H9 (cell line): ENCODE data around the gene TAF1C. TPM values are rescaled to one million over a fixed set of nuclear protein-coding genes. Genes with fewer than 3 reads are reported as not detected.
A peak's percentile ranks its signal among the peaks of the same experiment; 100 is the strongest.

Experiments used
- DNase-seq: peaks from one replicate; pipeline ENCODE4 v3.0.0-alpha.2; 2017
- H2AFZ ChIP-seq: one replicate; pipeline ENCODE4 v1.6.1; 2013; ENCODE audit warnings: mild to moderate bottlenecking, low read length, control low read depth, moderate library complexity
- H2AK5ac ChIP-seq: 2 replicates; pipeline ENCODE4 v1.6.1; 2013; ENCODE audit warnings: low read length, control low read depth, mixed read lengths; ENCODE audit not compliant: insufficient read length
- H2BK120ac ChIP-seq: one replicate; pipeline ENCODE4 v1.6.1; 2013; ENCODE audit warnings: low read depth, mild to moderate bottlenecking, low read length, control low read depth, inconsistent platforms; ENCODE audit not compliant: poor library complexity, severe bottlenecking
- H2BK12ac ChIP-seq: 2 replicates; pipeline ENCODE4 v1.6.1; 2013; ENCODE audit warnings: low read length, control low read depth, mixed read lengths, low read depth; ENCODE audit not compliant: insufficient read length
- H2BK15ac ChIP-seq: 2 replicates; pipeline ENCODE4 v1.6.1; 2013; ENCODE audit warnings: low read depth, low read length, control low read depth
- H2BK20ac ChIP-seq: one replicate; pipeline ENCODE4 v1.6.1; 2013; ENCODE audit warnings: low read depth, mild to moderate bottlenecking, low read length, control low read depth, inconsistent platforms; ENCODE audit not compliant: poor library complexity, severe bottlenecking
- H2BK5ac ChIP-seq: 2 replicates; pipeline ENCODE4 v1.6.1; 2013; ENCODE audit warnings: low read length, control low read depth, mixed read lengths; ENCODE audit not compliant: insufficient read length
- H3K14ac ChIP-seq: 2 replicates; pipeline ENCODE4 v1.6.1; 2013; ENCODE audit warnings: low read length, control low read depth; ENCODE audit not compliant: insufficient read depth
- H3K18ac ChIP-seq: 2 replicates; pipeline ENCODE4 v1.6.1; 2013; ENCODE audit warnings: low read depth, mild to moderate bottlenecking, mixed read lengths, low read length, control low read depth; ENCODE audit not compliant: insufficient read length
- H3K23ac ChIP-seq: 2 replicates; pipeline ENCODE4 v1.6.1; 2013; ENCODE audit warnings: low read length, control low read depth, mixed read lengths, low read depth; ENCODE audit not compliant: insufficient read length
- H3K23me2 ChIP-seq: 2 replicates; pipeline ENCODE4 v1.6.1; 2013; ENCODE audit warnings: low read depth, mild to moderate bottlenecking, mixed read lengths, low read length, control low read depth; ENCODE audit not compliant: insufficient read length, poor library complexity, severe bottlenecking
- H3K27ac ChIP-seq: 2 replicates; pipeline ENCODE4 v1.5.1; 2013; ENCODE audit warnings: low read length, control low read depth, mixed read lengths, low read depth; ENCODE audit not compliant: insufficient read length
- H3K27me3 ChIP-seq: 2 replicates; pipeline ENCODE4 v1.6.1; 2013; ENCODE audit warnings: low read length, control low read depth, inconsistent platforms; ENCODE audit not compliant: insufficient read depth
- H3K4ac ChIP-seq: 2 replicates; pipeline ENCODE4 v1.6.1; 2013; ENCODE audit warnings: low read depth, mild to moderate bottlenecking, control low read depth, inconsistent platforms, low read length, moderate library complexity
- H3K4me1 ChIP-seq: 2 replicates; pipeline ENCODE4 v1.6.1; 2013; ENCODE audit warnings: low read length, control low read depth, inconsistent platforms; ENCODE audit not compliant: insufficient read depth
- H3K4me2 ChIP-seq: 2 replicates; pipeline ENCODE4 v1.6.1; 2013; ENCODE audit warnings: low read length, control low read depth, mixed read lengths; ENCODE audit not compliant: insufficient read length, insufficient read depth
- H3K56ac ChIP-seq: 2 replicates; pipeline ENCODE4 v1.6.1; 2013; ENCODE audit warnings: low read depth, mild to moderate bottlenecking, mixed read lengths, low read length, control low read depth; ENCODE audit not compliant: insufficient read length
- H3K79me1 ChIP-seq: 2 replicates; pipeline ENCODE4 v1.6.1; 2013; ENCODE audit warnings: low read depth, mild to moderate bottlenecking, moderate library complexity, low read length, control low read depth, inconsistent platforms; ENCODE audit not compliant: insufficient read depth, poor library complexity, severe bottlenecking
- H3K79me2 ChIP-seq: 2 replicates; pipeline ENCODE4 v1.6.1; 2013; ENCODE audit warnings: low read length, control low read depth, inconsistent platforms; ENCODE audit not compliant: insufficient read depth
- H3K9ac ChIP-seq: 2 replicates; pipeline ENCODE4 v1.6.1; 2013; ENCODE audit warnings: low read length, control low read depth, mixed read lengths; ENCODE audit not compliant: insufficient read length; ENCODE audit errors: extremely low read depth
- H3K9me3 ChIP-seq: one replicate; pipeline ENCODE4 v1.6.1; 2013; ENCODE audit warnings: low read depth, low read length, inconsistent platforms; ENCODE audit not compliant: control insufficient read depth
- H3T11ph ChIP-seq: one replicate; pipeline ENCODE4 v1.6.1; 2013; ENCODE audit warnings: mild to moderate bottlenecking, low read length, control low read depth, inconsistent platforms
- H4K20me1 ChIP-seq: one replicate; pipeline ENCODE4 v1.6.1; 2013; ENCODE audit not compliant: control insufficient read depth, insufficient read length, insufficient read depth
- H4K5ac ChIP-seq: 2 replicates; pipeline ENCODE4 v1.6.1; 2013; ENCODE audit warnings: low read depth, mild to moderate bottlenecking, mixed read lengths, low read length, control low read depth; ENCODE audit not compliant: insufficient read length
- H4K8ac ChIP-seq: replicated peaks from 2 replicates; pipeline ENCODE4 v1.6.1; 2013; ENCODE audit warnings: low read length, control low read depth, mixed read lengths, low read depth; ENCODE audit not compliant: insufficient read length
- H4K91ac ChIP-seq: 2 replicates; pipeline ENCODE4 v1.6.1; 2013; ENCODE audit warnings: low read depth, mild to moderate bottlenecking, moderate library complexity, mixed read lengths, low read length, control low read depth; ENCODE audit not compliant: insufficient read length
- H3K27ac Mint-ChIP-seq, 3 experiments: 2 replicates in 2 of 3; 3 replicates in 1 of 3; pipeline ENCODE4 v1.8.0; 2020 to 2021; ENCODE audit warnings: mixed read lengths in 3 of 3, mild to moderate bottlenecking in 1 of 3, moderate library complexity in 1 of 3
- H3K27me3 Mint-ChIP-seq: 2 replicates; pipeline ENCODE4 v1.8.0; 2021; ENCODE audit warnings: low read depth, mild to moderate bottlenecking, moderate library complexity, mixed read lengths
- H3K36me3 Mint-ChIP-seq, 3 experiments: 2 replicates in 2 of 3; 3 replicates in 1 of 3; pipeline ENCODE4 v1.8.0; 2020 to 2021; ENCODE audit warnings: low read depth in 3 of 3, mixed read lengths in 3 of 3; ENCODE audit not compliant: insufficient read depth in 1 of 3
- H3K4me1 Mint-ChIP-seq, 2 experiments: 2 replicates each; pipeline ENCODE4 v1.8.0; 2020; ENCODE audit warnings: mixed read lengths in 2 of 2
- H3K4me3 Mint-ChIP-seq, 2 experiments: 2 replicates in 1 of 2; 3 replicates in 1 of 2; pipeline ENCODE4 v1.8.0; 2020 to 2021; ENCODE audit warnings: mild to moderate bottlenecking in 2 of 2, mixed read lengths in 2 of 2, moderate library complexity in 1 of 2
- H3K9me3 Mint-ChIP-seq, 2 experiments: 2 replicates in 1 of 2; 3 replicates in 1 of 2; pipeline ENCODE4 v1.8.0; 2020; ENCODE audit warnings: mild to moderate bottlenecking in 2 of 2, mixed read lengths in 2 of 2, moderate library complexity in 1 of 2
- whole genome bisulfite sequencing: extraction: QIAGEN DNeasy Blood & Tissue Kit; methylation state at CpG from one replicate; pipeline ENCODE4 v1.1.7; 2013; ENCODE audit warnings: missing lambda C conversion rate, low lambda C conversion rate, mixed read lengths; ENCODE audit not compliant: insufficient read length; ENCODE audit errors: extremely low coverage; 5-methylcytosine and 5-hydroxymethylcytosine counted together
- total RNA-seq: library from RNA; stranded (reverse); gene quantifications from 2 replicates; pipeline ENCODE4 v1.2.1, GENCODE V29; 2021
- TF ChIP-seq, protein P1 (sequence below): fragments of 200-600 bp; sonication (generic); conservative IDR thresholded peaks from 3 replicates; pipeline ENCODE4 v1.8.0; 2021; ENCODE audit warnings: antibody characterized with exemption, mild to moderate bottlenecking

Gene TAF1C
- total RNA-seq, 1 experiment from 2014 or later = 78.6 TPM

DNA sequence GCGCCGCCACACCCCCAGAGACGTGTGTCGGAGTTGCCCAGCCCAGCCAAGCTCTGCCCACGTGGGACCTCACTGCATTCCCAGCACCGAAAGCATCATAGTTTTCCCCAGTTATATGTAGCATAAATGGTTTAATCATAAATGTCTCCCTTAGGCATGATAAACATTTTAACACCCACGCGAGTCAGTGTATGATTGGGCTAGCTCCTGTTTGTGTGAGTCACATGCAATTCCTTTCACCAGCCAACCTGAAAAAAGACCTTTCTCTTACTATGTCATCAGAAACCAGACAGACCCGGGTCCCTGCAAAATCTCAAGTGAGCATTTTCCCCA is 9.2 kb downstream of the TAF1C start:
- H3K79me2 ChIP-seq = no peaks in the 10 kb centered on the region
- no peak overlapping the region for H3K4ac ChIP-seq
- Mint-ChIP-seq H3K27ac (0 out of 7 replicates have a peak overlapping the region, but pooled peaks of 1 of the 3 experiments have one; percentile 6), H3K4me1 (peaks cover 4 to 5% of the 10 kb centered on the region in 2 experiments), H3K9me3 (no peaks in the 10 kb centered on the region), H3K27me3 (peaks cover 5% of the 10 kb centered on the region; the same call in 1 of the 2 replicates), H3K4me3 (no peak overlapping the region), H3K36me3 (peaks cover 5 to 39% (median 33%) of the 10 kb centered on the region in 3 experiments; a peak in 6 of 7 replicates)
- H2AFZ ChIP-seq = no peak overlapping the region
- no peak overlapping the region for H3K18ac ChIP-seq
- no peaks in the 10 kb centered on the region for H4K20me1 ChIP-seq
- no peak overlapping the region for H2AK5ac ChIP-seq
- no peaks in the 10 kb centered on the region for H3K9me3 ChIP-seq
- no peak overlapping the region for H3K27ac ChIP-seq
- no CpG with 5 or more reads among the region's 9 CpGs for WGBS
- no peak overlapping the region for H3K14ac ChIP-seq
- no peaks in the 10 kb centered on the region for H3K79me1 ChIP-seq
- TF ChIP-seq, protein P1, sequence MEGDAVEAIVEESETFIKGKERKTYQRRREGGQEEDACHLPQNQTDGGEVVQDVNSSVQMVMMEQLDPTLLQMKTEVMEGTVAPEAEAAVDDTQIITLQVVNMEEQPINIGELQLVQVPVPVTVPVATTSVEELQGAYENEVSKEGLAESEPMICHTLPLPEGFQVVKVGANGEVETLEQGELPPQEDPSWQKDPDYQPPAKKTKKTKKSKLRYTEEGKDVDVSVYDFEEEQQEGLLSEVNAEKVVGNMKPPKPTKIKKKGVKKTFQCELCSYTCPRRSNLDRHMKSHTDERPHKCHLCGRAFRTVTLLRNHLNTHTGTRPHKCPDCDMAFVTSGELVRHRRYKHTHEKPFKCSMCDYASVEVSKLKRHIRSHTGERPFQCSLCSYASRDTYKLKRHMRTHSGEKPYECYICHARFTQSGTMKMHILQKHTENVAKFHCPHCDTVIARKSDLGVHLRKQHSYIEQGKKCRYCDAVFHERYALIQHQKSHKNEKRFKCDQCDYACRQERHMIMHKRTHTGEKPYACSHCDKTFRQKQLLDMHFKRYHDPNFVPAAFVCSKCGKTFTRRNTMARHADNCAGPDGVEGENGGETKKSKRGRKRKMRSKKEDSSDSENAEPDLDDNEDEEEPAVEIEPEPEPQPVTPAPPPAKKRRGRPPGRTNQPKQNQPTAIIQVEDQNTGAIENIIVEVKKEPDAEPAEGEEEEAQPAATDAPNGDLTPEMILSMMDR = no peak
- no peak overlapping the region for H2BK15ac ChIP-seq
- no peaks in the 10 kb centered on the region for H3K27me3 ChIP-seq
- H4K91ac ChIP-seq = no peak overlapping the region
- H3T11ph ChIP-seq = no peak overlapping the region
- H2BK20ac ChIP-seq = no peak overlapping the region
- no peak overlapping the region for H3K56ac ChIP-seq
- H3K23ac ChIP-seq = no peak overlapping the region
- H2BK5ac ChIP-seq = no peak overlapping the region
- no peak overlapping the region for H3K4me2 ChIP-seq
- no peaks in the 10 kb centered on the region for H3K4me1 ChIP-seq
- no peak overlapping the region for H3K9ac ChIP-seq
- DNase-seq = no peak
- H2BK12ac ChIP-seq = no peak overlapping the region
- H3K23me2 ChIP-seq = no peaks in the 10 kb centered on the region
- H4K8ac ChIP-seq = no peak overlapping the region
- H4K5ac ChIP-seq = no peak overlapping the region
- H2BK120ac ChIP-seq = no peak overlapping the region
